Effector memory CD8-positive, alpha-beta T cell (primary cell): ENCODE data around the gene ATAD1.

Experiments
- ATAC-seq: fragments of 150-1000 bp; cut with Tn5 transposase; replicated peaks from 2 replicates; pipeline ENCODE4 v1.10.0; 2021; ENCODE audit warnings: mild to moderate bottlenecking, moderate library complexity
- DNase-seq, 3 experiments: peaks; one replicate each; pipeline ENCODE4 v3.0.0; 2021
- H3K27ac Mint-ChIP-seq, 2 donors: one replicate each; pipeline ENCODE4 v1.8.0; 2022; ENCODE audit warnings: mild to moderate bottlenecking in 2 of 2, mixed read lengths in 2 of 2, moderate library complexity in 2 of 2
- H3K27me3 Mint-ChIP-seq, 2 donors: one replicate each; pipeline ENCODE4 v1.8.0; 2022; ENCODE audit warnings: mixed read lengths in 2 of 2
- H3K36me3 Mint-ChIP-seq: one replicate; pipeline ENCODE4 v1.8.0; 2022; ENCODE audit warnings: mild to moderate bottlenecking, moderate library complexity, mixed read lengths; ENCODE audit not compliant: insufficient read depth
- H3K4me1 Mint-ChIP-seq, 2 donors: one replicate each; pipeline ENCODE4 v1.8.0; 2022; ENCODE audit warnings: low read depth in 2 of 2, mixed read lengths in 2 of 2
- H3K4me3 Mint-ChIP-seq, 2 donors: one replicate each; pipeline ENCODE4 v1.8.0; 2022; ENCODE audit warnings: mild to moderate bottlenecking in 2 of 2, mixed read lengths in 2 of 2, moderate library complexity in 2 of 2
- H3K9me3 Mint-ChIP-seq, 2 donors: one replicate each; pipeline ENCODE4 v1.8.0; 2022; ENCODE audit warnings: mixed read lengths in 2 of 2

ATAD1 gene

GRCh38 chr10:87724789-87725188 is 93.2 kb downstream of the ATAD1 start:
- no peaks in the 10 kb centered on the region for H3K9me3 Mint-ChIP-seq
- no peak for DNase-seq
- H3K4me3 Mint-ChIP-seq, result no peak overlapping the region
- no peak for ATAC-seq
- no peak overlapping the region for H3K27ac Mint-ChIP-seq
- no peaks in the 10 kb centered on the region for H3K4me1 Mint-ChIP-seq
- peaks cover 8 to 13% of the 10 kb centered on the region in 2 donors for H3K27me3 Mint-ChIP-seq
- H3K36me3 Mint-ChIP-seq, result no peaks in the 10 kb centered on the region

DNA sequence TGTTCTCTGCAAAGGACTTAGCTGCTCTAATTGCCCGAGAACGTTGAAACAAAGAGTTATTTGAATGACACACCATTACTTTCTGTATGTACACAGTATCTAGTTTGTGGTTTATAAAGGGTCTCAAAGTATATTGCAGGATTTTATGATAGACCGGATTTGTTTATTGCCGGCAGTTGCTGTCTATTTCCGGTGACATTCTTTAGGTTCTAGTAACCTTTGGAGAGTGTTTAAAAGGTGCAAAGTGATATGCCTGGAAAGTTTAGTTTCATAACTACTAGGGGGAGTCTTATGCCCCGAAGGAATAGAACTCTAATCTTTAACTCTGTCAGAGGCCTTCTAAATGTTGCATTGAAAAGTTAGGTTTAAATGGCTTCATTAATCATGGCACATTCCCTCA is 94.5 kb downstream of the ATAD1 start:
- no peak for ATAC-seq
- Mint-ChIP-seq H3K4me3 (no peak overlapping the region), H3K27ac (no peak overlapping the region), H3K27me3 (peaks cover 12 to 13% of the 10 kb centered on the region in 2 donors), H3K36me3 (no peaks in the 10 kb centered on the region), H3K9me3 (no peaks in the 10 kb centered on the region), H3K4me1 (no peaks in the 10 kb centered on the region)
- no peak for DNase-seq

GRCh38 chr10:87722716-87723115 is 95.3 kb downstream of the ATAD1 start:
- ATAC-seq (no peak), DNase-seq (no peak)
- no peak overlapping the region for H3K27ac Mint-ChIP-seq
- H3K27me3 Mint-ChIP-seq, result peaks cover 19 to 21% of the 10 kb centered on the region in 2 donors
- no peaks in the 10 kb centered on the region for H3K36me3 Mint-ChIP-seq
- no peaks in the 10 kb centered on the region for H3K4me1 Mint-ChIP-seq
- no peaks in the 10 kb centered on the region for H3K9me3 Mint-ChIP-seq
- H3K4me3 Mint-ChIP-seq, result no peak overlapping the region

- Mint-ChIP-seq H3K4me1 (no peaks in the 10 kb centered on the region), H3K9me3 (no peaks in the 10 kb centered on the region), H3K4me3 (no peak overlapping the region), H3K27me3 (peaks cover 15 to 28% of the 10 kb centered on the region in 2 donors), H3K27ac (no peak overlapping the region), H3K36me3 (no peaks in the 10 kb centered on the region)
- DNase-seq (no peak), ATAC-seq (no peak)
Measured at GRCh38 chr10:87721781-87722180, 96.2 kb downstream of the ATAD1 start.

DNA sequence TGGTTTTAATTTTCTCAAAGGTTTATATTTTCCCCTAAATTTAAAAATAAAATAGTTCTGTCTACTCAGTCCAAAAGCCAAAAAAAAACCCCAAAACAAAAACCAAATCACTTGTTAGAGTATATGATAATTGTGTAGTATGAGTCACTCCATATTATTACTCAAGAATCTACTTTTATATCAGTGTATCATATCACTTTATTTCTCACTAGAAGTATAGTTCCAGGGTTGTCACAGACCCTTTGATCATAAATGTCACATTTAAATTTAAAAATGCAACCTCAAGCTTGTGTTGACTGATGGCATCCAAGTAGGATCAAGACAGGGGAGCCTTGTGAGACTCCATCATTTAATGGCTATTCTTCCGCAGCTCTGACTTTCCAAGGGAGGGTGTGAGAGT is 97.4 kb downstream of the ATAD1 start:
- Mint-ChIP-seq H3K36me3 (no peaks in the 10 kb centered on the region), H3K4me1 (no peaks in the 10 kb centered on the region), H3K27me3 (peaks cover 14 to 30% of the 10 kb centered on the region in 2 donors), H3K4me3 (no peak overlapping the region), H3K27ac (no peak overlapping the region), H3K9me3 (no peaks in the 10 kb centered on the region)
- DNase-seq (no peak), ATAC-seq (no peak)

DNA sequence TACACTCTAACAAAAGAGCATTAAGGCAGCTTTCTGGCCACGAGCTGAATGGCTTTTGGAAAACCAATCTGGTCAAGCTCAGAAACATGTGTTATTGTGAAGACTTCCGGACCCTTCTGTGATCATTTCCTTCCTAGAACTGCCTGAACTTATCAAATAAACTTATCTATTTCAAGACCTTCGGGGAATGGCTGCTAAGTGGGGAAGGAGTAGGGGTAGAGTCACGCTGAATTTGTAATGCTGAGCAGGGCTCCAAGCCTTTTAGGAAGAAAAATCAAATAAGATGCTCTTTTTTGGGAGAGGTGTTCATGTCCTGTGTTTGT is 101.7 kb downstream of the ATAD1 start:
- H3K4me1 Mint-ChIP-seq, result no peaks in the 10 kb centered on the region
- peaks cover 17 to 42% of the 10 kb centered on the region in 2 donors for H3K27me3 Mint-ChIP-seq
- H3K4me3 Mint-ChIP-seq, result no peak overlapping the region
- no peak for ATAC-seq
- no peaks in the 10 kb centered on the region for H3K36me3 Mint-ChIP-seq
- no peaks in the 10 kb centered on the region for H3K9me3 Mint-ChIP-seq
- H3K27ac Mint-ChIP-seq, result no peak overlapping the region
- DNase-seq, result no peak

GRCh38 chr10:87715552-87716347 is 102.3 kb downstream of the ATAD1 start:
- no peaks in the 10 kb centered on the region for H3K9me3 Mint-ChIP-seq
- no peak overlapping the region for H3K4me3 Mint-ChIP-seq
- no peak for DNase-seq
- no peaks in the 10 kb centered on the region for H3K4me1 Mint-ChIP-seq
- H3K36me3 Mint-ChIP-seq, result no peaks in the 10 kb centered on the region
- H3K27ac Mint-ChIP-seq, result no peak overlapping the region
- H3K27me3 Mint-ChIP-seq, result peaks cover 17 to 43% of the 10 kb centered on the region in 2 donors
- no peak for ATAC-seq

GRCh38 chr10:87713707-87714106 is 104.3 kb downstream of the ATAD1 start:
- H3K36me3 Mint-ChIP-seq, result no peaks in the 10 kb centered on the region
- no peak overlapping the region for H3K27ac Mint-ChIP-seq
- H3K4me3 Mint-ChIP-seq, result no peak overlapping the region
- H3K4me1 Mint-ChIP-seq, result no peaks in the 10 kb centered on the region
- DNase-seq (no peak), ATAC-seq (no peak)
- peaks cover 26 to 57% of the 10 kb centered on the region in 2 donors for H3K27me3 Mint-ChIP-seq
- no peaks in the 10 kb centered on the region for H3K9me3 Mint-ChIP-seq

DNA sequence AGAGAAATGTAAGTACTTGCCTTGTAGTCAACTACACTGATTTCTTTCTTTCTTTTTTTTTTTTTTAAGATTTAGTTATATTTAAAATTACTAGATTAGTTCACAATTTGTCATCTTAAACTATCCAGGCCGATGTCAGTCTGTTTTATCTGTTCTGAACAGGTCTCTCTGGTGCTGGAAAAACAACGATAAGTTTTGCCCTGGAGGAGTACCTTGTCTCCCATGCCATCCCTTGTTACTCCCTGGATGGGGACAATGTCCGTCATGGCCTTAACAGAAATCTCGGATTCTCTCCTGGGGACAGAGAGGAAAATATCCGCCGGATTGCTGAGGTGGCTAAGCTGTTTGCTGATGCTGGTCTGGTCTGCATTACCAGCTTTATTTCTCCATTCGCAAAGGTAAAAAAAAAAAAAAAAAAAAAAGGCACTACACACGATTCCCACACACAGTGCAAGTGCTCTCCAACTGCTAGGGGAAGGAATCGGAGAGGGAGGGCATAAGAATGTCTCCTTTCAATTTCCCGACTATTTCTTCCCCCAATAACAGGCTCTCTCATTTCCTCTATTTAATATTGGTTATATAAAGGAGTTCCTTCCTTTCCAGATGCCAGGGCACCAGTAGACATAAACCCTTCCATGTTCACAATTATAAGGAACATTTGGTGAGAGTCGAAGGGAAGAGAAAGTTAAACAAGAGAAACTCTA is 105.0 kb downstream of the ATAD1 start:
- peaks cover 22 to 50% of the 10 kb centered on the region in 2 donors for H3K27me3 Mint-ChIP-seq
- H3K4me3 Mint-ChIP-seq, result no peak overlapping the region
- no peak overlapping the region for H3K27ac Mint-ChIP-seq
- no peak for ATAC-seq
- no peak for DNase-seq
- H3K4me1 Mint-ChIP-seq, result no peaks in the 10 kb centered on the region
- no peaks in the 10 kb centered on the region for H3K9me3 Mint-ChIP-seq
- H3K36me3 Mint-ChIP-seq, result no peaks in the 10 kb centered on the region

GRCh38 chr10:87707254-87707653 is 110.8 kb downstream of the ATAD1 start:
- no peak for ATAC-seq
- H3K27me3 Mint-ChIP-seq, result peaks cover 26 to 31% of the 10 kb centered on the region in 2 donors

GRCh38 chr10:87706731-87707130 is 111.3 kb downstream of the ATAD1 start:
- ATAC-seq, result no peak
- H3K9me3 Mint-ChIP-seq, result no peaks in the 10 kb centered on the region
- no peak overlapping the region for H3K4me3 Mint-ChIP-seq
- no peak for DNase-seq
- no peak overlapping the region for H3K27ac Mint-ChIP-seq
- no peaks in the 10 kb centered on the region for H3K36me3 Mint-ChIP-seq
- peaks cover 23 to 31% of the 10 kb centered on the region in 2 donors for H3K27me3 Mint-ChIP-seq
- no peaks in the 10 kb centered on the region for H3K4me1 Mint-ChIP-seq

More at GRCh38 chr10:87707254-87707653, 110.8 kb downstream of the ATAD1 start:
- no peak overlapping the region for H3K27ac Mint-ChIP-seq
- DNase-seq, result no peak
- no peaks in the 10 kb centered on the region for H3K4me1 Mint-ChIP-seq
- no peaks in the 10 kb centered on the region for H3K9me3 Mint-ChIP-seq
- H3K36me3 Mint-ChIP-seq, result no peaks in the 10 kb centered on the region
- H3K4me3 Mint-ChIP-seq, result no peak overlapping the region

DNA sequence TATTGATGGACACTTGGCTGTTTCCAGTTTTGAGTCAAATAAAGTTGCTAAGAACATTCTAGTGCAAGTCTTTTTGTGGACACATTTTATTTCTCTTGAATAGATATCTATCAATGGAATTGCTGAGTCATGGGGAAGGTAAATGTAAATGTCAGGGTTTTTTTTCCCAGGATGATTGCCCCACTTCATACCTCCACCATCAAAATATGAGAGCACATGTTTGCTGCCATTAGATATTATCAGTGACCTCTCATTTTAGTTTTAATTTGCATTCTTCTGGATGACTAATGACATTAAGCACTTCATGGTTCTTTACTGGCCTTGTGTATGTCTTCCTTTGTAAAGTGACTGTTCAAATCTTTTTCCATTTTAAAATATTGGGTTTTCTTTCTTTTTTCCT is 112.7 kb downstream of the ATAD1 start:
- ATAC-seq (no peak), DNase-seq (no peak)
- no peak overlapping the region for H3K4me3 Mint-ChIP-seq

GRCh38 chr10:87703771-87704170 is 114.3 kb downstream of the ATAD1 start:
- ATAC-seq (no peak), DNase-seq (no peak)
- H3K4me3 Mint-ChIP-seq, result no peak overlapping the region
- H3K27me3 Mint-ChIP-seq, result peaks cover 10 to 17% of the 10 kb centered on the region in 2 donors
- H3K36me3 Mint-ChIP-seq, result no peaks in the 10 kb centered on the region
- no peaks in the 10 kb centered on the region for H3K9me3 Mint-ChIP-seq
- H3K27ac Mint-ChIP-seq, result no peak overlapping the region
- H3K4me1 Mint-ChIP-seq, result no peaks in the 10 kb centered on the region

More for the DNA sequence above, 112.7 kb downstream of the ATAD1 start:
- Mint-ChIP-seq H3K9me3 (no peaks in the 10 kb centered on the region), H3K36me3 (no peaks in the 10 kb centered on the region), H3K4me1 (no peaks in the 10 kb centered on the region), H3K27me3 (peaks cover 22 to 23% of the 10 kb centered on the region in 2 donors), H3K27ac (no peak overlapping the region)

DNA sequence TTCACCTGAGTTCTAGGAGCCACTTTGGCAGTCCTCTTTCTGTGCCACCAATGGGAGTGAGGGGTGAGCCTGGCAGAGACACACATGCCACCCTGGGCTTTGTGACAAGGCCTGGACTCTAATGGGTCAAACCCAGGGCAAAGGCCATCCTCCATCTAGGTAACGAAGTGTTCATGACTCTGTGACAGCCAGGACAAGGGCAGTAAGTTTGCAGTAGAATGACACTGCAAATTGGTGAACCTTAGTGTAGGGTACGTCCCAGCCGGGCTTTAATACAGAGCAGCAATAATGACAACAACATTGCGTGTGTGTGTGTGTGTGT is 115.1 kb downstream of the ATAD1 start:
- H3K9me3 Mint-ChIP-seq, result no peaks in the 10 kb centered on the region
- H3K36me3 Mint-ChIP-seq, result no peaks in the 10 kb centered on the region
- peaks cover 10 to 26% of the 10 kb centered on the region in 2 donors for H3K27me3 Mint-ChIP-seq
- H3K27ac Mint-ChIP-seq, result no peak overlapping the region
- DNase-seq, result no peak
- no peak for ATAC-seq
- H3K4me3 Mint-ChIP-seq, result no peak overlapping the region
- H3K4me1 Mint-ChIP-seq, result no peaks in the 10 kb centered on the region
